Nephron (organoid): Measurements from ENCODE around the gene PITPNC1.
A peak's percentile ranks its signal among the peaks of the same experiment; 100 is the strongest.

Source experiments
- H3K27ac Mint-ChIP-seq, 3 experiments: 2 replicates each; pipeline ENCODE4 v1.8.0; 2020; ENCODE audit warnings: mixed read lengths in 3 of 3, mild to moderate bottlenecking in 2 of 3, moderate library complexity in 1 of 3
- H3K27me3 Mint-ChIP-seq: 2 replicates; pipeline ENCODE4 v1.8.0; 2021; ENCODE audit warnings: low read depth, mild to moderate bottlenecking, moderate library complexity, mixed read lengths
- H3K36me3 Mint-ChIP-seq: 2 replicates; pipeline ENCODE4 v1.8.0; 2020; ENCODE audit warnings: low read depth, mixed read lengths
- H3K4me1 Mint-ChIP-seq: 2 replicates; pipeline ENCODE4 v1.8.0; 2020; ENCODE audit warnings: mixed read lengths
- H3K4me3 Mint-ChIP-seq, 3 experiments: 2 replicates each; pipeline ENCODE4 v1.8.0; 2020; ENCODE audit warnings: mild to moderate bottlenecking in 3 of 3, mixed read lengths in 3 of 3, moderate library complexity in 2 of 3
- H3K9me3 Mint-ChIP-seq: 2 replicates; pipeline ENCODE4 v1.8.0; 2020; ENCODE audit warnings: mixed read lengths
- TF ChIP-seq, protein P1 (sequence below), 3 experiments: fragments of 200-600 bp; sonication (generic); IDR thresholded peaks; one replicate each; pipeline ENCODE4 v1.5.0; 2021; ENCODE audit warnings: antibody characterized with exemption in 3 of 3; ENCODE audit not compliant: unreplicated experiment in 3 of 3

PITPNC1 gene

GRCh38 chr17:67605256-67605912 lies 228.3 kb downstream of the PITPNC1 start:
- Mint-ChIP-seq H3K4me1 (peaks cover 41% of the 10 kb centered on the region), H3K27ac (peak overlapping the region in 2 of 3 experiments; percentile 15 to 39), H3K27me3 (peaks cover 8% of the 10 kb centered on the region), H3K36me3 (peaks cover 4% of the 10 kb centered on the region), H3K9me3 (peaks cover 4% of the 10 kb centered on the region), H3K4me3 (no peak overlapping the region)
- TF ChIP-seq, protein P1, sequence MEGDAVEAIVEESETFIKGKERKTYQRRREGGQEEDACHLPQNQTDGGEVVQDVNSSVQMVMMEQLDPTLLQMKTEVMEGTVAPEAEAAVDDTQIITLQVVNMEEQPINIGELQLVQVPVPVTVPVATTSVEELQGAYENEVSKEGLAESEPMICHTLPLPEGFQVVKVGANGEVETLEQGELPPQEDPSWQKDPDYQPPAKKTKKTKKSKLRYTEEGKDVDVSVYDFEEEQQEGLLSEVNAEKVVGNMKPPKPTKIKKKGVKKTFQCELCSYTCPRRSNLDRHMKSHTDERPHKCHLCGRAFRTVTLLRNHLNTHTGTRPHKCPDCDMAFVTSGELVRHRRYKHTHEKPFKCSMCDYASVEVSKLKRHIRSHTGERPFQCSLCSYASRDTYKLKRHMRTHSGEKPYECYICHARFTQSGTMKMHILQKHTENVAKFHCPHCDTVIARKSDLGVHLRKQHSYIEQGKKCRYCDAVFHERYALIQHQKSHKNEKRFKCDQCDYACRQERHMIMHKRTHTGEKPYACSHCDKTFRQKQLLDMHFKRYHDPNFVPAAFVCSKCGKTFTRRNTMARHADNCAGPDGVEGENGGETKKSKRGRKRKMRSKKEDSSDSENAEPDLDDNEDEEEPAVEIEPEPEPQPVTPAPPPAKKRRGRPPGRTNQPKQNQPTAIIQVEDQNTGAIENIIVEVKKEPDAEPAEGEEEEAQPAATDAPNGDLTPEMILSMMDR (IDR thresholded peaks at IDR 0.05; ENCODE audit: unreplicated experiment in 3 of 3) = no peak

DNA sequence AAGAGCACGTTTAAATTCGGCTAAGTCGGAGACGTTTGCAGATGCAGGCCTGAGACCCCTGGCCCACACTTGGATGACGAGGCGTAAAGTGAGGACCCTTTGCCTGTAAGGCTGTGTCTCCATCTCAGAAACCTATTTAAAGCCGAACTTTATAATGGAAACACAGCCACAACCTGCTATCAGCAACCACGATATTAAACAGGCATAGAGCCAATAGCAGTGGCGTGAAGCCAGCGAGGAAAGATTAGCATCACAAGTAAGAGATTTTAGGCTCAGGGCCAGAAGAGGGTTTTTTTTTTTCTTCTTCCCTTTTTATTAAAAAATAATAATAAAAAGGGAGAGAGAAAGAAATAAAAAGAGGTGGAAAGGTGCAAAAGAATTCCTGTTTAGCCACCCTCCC lies 229.4 kb downstream of the PITPNC1 start:
- H3K4me3 Mint-ChIP-seq = no peak overlapping the region
- peaks cover 37% of the 10 kb centered on the region for H3K4me1 Mint-ChIP-seq
- H3K9me3 Mint-ChIP-seq = no peaks in the 10 kb centered on the region

DNA sequence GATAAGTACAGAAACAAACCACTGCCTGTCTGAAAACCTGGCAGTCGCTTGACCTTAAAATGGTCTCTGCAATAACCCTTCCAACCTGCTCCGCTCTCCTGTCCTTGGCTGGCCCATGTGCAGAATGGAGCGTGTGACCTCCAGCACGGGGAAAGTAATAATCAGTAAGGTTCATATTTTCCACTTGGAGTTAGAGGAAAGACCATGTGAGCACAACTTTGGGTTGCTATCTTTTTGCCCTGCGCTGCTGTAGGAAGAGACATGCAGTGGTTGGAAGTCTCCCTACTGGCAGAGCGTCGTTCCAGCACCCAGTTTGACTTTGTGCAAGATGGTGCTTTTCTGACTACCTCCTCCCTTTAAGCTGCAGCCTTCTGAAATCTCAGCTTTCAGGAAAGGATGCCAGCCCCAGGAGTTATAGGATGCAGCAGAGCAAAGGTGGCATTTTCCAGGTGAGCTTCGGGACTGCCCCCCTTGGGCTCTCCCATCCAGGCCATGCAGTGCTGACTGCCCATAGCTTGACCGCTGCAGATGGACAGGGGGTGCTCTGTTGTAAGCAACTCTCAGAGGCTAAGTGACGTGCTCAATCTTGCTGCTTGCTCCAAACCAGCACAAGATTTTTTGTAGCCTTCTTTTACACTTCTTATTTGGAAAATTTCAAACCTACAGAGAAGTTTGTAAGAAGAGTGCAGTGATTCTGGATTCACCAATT lies 230.0 kb downstream of the PITPNC1 start:
- Mint-ChIP-seq H3K27me3 (peaks cover 5% of the 10 kb centered on the region), H3K36me3 (peaks cover 4% of the 10 kb centered on the region), H3K4me1 (peaks cover 34% of the 10 kb centered on the region), H3K9me3 (no peaks in the 10 kb centered on the region), H3K4me3 (no peak overlapping the region), H3K27ac (peak overlapping the region in 2 of 3 experiments; percentile 16 to 19)
- TF ChIP-seq, protein P1 (IDR thresholded peaks at IDR 0.05; ENCODE audit: unreplicated experiment in 3 of 3) = no peak

More for the DNA sequence above, 229.4 kb downstream of the PITPNC1 start:
- peaks cover 8% of the 10 kb centered on the region for H3K27me3 Mint-ChIP-seq
- TF ChIP-seq, protein P1 (IDR thresholded peaks at IDR 0.05; ENCODE audit: unreplicated experiment in 3 of 3) = no peak
- peaks cover 4% of the 10 kb centered on the region for H3K36me3 Mint-ChIP-seq
- H3K27ac Mint-ChIP-seq = peak overlapping the region in 1 of 3 experiments; percentile 19

DNA sequence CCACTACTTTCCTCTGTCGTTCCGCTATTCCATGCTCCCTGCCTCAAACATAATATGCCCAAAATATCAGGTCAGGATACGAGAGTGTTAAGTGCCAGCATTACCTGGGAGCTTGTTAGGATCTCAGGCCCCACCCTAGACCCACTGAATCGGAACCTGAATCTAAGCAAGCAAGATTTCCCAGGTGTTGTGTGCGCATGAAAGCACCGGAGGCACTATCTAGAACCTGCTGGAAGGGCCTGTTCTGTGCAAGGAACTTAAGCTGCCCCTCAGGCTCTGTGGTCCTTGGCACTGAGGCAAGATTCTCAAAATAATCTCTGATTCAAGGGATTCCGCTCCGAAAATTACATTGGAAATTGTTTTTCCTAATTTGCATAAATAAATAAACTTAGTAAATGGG lies 233.0 kb downstream of the PITPNC1 start:
- Mint-ChIP-seq H3K4me3 (no peak overlapping the region), H3K36me3 (peaks cover 4% of the 10 kb centered on the region), H3K27ac (no peak overlapping the region), H3K27me3 (peaks cover 4% of the 10 kb centered on the region), H3K9me3 (no peaks in the 10 kb centered on the region), H3K4me1 (peaks cover 25% of the 10 kb centered on the region)
- TF ChIP-seq, protein P1 (IDR thresholded peaks at IDR 0.05; ENCODE audit: unreplicated experiment in 3 of 3) = no peak

DNA sequence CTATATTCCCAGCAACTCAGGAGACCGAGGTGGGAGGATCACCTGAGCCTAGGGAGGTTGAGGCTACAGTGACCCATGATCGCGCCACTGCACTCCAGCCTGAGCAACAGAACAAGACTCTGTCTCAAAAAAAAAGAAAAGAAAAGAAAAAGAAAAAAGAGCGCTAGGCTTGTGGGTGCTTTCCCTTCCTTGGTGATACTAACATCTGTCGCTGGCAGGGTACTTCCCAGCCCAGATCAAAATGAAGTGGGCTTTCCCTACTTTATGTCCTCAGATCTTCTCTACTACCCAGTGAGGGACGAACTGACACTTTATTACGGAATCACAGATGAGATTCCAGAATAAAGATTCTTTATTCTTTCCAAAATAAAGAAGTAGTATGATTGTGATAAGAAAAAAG lies 236.9 kb downstream of the PITPNC1 start:
- H3K4me1 Mint-ChIP-seq = peaks cover 9% of the 10 kb centered on the region

More for the DNA sequence above, 236.9 kb downstream of the PITPNC1 start:
- no peak overlapping the region for H3K4me3 Mint-ChIP-seq
- peaks cover 4% of the 10 kb centered on the region for H3K36me3 Mint-ChIP-seq
- no peak overlapping the region for H3K27ac Mint-ChIP-seq
- peaks cover 4% of the 10 kb centered on the region for H3K27me3 Mint-ChIP-seq
- TF ChIP-seq, protein P1 (IDR thresholded peaks at IDR 0.05; ENCODE audit: unreplicated experiment in 3 of 3) = no peak
- H3K9me3 Mint-ChIP-seq = no peaks in the 10 kb centered on the region
